Lower lobe of right lung (tissue), 2 donors: ENCODE measurements around the gene CCDC146. TPM values are rescaled to one million over a fixed set of nuclear protein-coding genes. Genes with fewer than 3 reads are reported as not detected.
"Not testable (repeated sequence)": the region's sequence is repeated elsewhere in the genome, so short reads cannot be mapped to it uniquely, and the experiment has no call there.

Experiments
- ATAC-seq, 2 donors: fragments of 200-7000 bp; cut with Tn5 transposase; one replicate each; pipeline ENCODE4 v1.9.1; 2020 to 2022; ENCODE audit warnings: mild to moderate bottlenecking in 2 of 2, moderate library complexity in 2 of 2
- DNase-seq: peaks from one replicate; pipeline ENCODE4 v3.0.0-alpha.2; 2020
- H3K27ac ChIP-seq: fragments of 200-600 bp; one replicate; pipeline ENCODE4 v1.8.0; 2022
- H3K27me3 ChIP-seq: fragments of 200-600 bp; one replicate; pipeline ENCODE4 v1.8.0; 2022; ENCODE audit warnings: low read depth
- H3K36me3 ChIP-seq: fragments of 200-600 bp; one replicate; pipeline ENCODE4 v1.8.0; 2022; ENCODE audit warnings: mild to moderate bottlenecking
- H3K4me1 ChIP-seq: fragments of 200-600 bp; one replicate; pipeline ENCODE4 v1.8.0; 2022
- H3K4me3 ChIP-seq: fragments of 200-600 bp; one replicate; pipeline ENCODE4 v1.8.0; 2022; ENCODE audit warnings: mild to moderate bottlenecking
- H3K9me3 ChIP-seq: fragments of 200-600 bp; one replicate; pipeline ENCODE4 v1.8.0; 2022
- CTCF ChIP-seq: fragments of 200-600 bp; IDR thresholded peaks from one replicate; pipeline ENCODE4 v1.8.0; 2022; ENCODE audit warnings: antibody characterized with exemption, mild to moderate bottlenecking
- intact Hi-C: fragments of 100-400 bp; cut with DNase I; formaldehyde crosslinking; loops from one replicate; pipeline ENCODE4 v1.11.0; 2022
- total RNA-seq: library from RNA; stranded (reverse); fragmentation: NEBNext Ultra II Directional; extraction: Animal tissue kit (Norgen Biotek cat#: 25700); gene quantifications from one replicate; pipeline ENCODE4 v1.2.1, GENCODE V29; 2021
- donor health status: DM: no; HTN: yes; CAD: no; lungs with severe emphysema.

The CCDC146 gene
- total RNA-seq, 1 donor from 2014 or later: 17.3 TPM

DNA sequence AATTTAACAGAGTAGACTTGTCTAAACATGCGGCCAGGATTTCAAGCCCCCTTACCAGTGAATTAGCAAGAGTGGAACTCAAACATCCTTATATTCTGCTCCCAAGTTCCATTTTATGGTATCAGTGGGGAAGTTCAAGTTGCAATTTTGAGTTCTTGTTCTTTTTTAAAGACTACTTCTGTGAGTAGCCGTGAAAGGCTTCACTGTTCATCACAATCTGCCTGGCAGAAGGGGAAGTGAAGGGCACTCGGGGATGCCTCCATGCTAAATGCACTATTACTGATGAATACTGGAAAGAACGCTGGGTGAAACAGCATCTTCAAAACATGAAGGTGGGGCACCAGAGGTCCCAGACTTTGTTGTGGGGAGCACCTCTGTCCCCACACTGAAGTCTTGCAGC lies 99.7 kb downstream of the CCDC146 start:
- no peak overlapping the region for H3K4me3 ChIP-seq
- no peak for DNase-seq
- ATAC-seq: peak in 1 of 2 donors; percentile 48
- no peaks in the 10 kb centered on the region for H3K9me3 ChIP-seq
- no peaks in the 10 kb centered on the region for H3K36me3 ChIP-seq
- H3K27ac ChIP-seq: no peak overlapping the region
- no peaks in the 10 kb centered on the region for H3K4me1 ChIP-seq
- H3K27me3 ChIP-seq: no peaks in the 10 kb centered on the region
- intact Hi-C loops: no loop called here
- TF ChIP-seq CTCF: no peak

- Histone ChIP-seq H3K36me3 (no peaks in the 10 kb centered on the region), H3K27me3 (no peaks in the 10 kb centered on the region), H3K4me1 (no peaks in the 10 kb centered on the region), H3K4me3 (no peak overlapping the region), H3K27ac (no peak overlapping the region), H3K9me3 (no peaks in the 10 kb centered on the region)
- no peak for ATAC-seq
- no peak for DNase-seq
- intact Hi-C loops: no loop called here
- TF ChIP-seq CTCF: no peak
Measured at GRCh38 chr7:77222819-77223218, 100.4 kb downstream of the CCDC146 start.

- H3K36me3 ChIP-seq: no peaks in the 10 kb centered on the region
- H3K27me3 ChIP-seq: no peaks in the 10 kb centered on the region
- intact Hi-C loops: no loop called here
- no peak overlapping the region for H3K4me3 ChIP-seq
- no peak for DNase-seq
- no peaks in the 10 kb centered on the region for H3K4me1 ChIP-seq
- no peak overlapping the region for H3K27ac ChIP-seq
- no peak for TF ChIP-seq CTCF
- ATAC-seq: no peak
- no peaks in the 10 kb centered on the region for H3K9me3 ChIP-seq
Measured at GRCh38 chr7:77223261-77223660, 100.8 kb downstream of the CCDC146 start.

- H3K27ac ChIP-seq: no peak overlapping the region
Measured at GRCh38 chr7:77226357-77226839, 104.0 kb downstream of the CCDC146 start.

DNA sequence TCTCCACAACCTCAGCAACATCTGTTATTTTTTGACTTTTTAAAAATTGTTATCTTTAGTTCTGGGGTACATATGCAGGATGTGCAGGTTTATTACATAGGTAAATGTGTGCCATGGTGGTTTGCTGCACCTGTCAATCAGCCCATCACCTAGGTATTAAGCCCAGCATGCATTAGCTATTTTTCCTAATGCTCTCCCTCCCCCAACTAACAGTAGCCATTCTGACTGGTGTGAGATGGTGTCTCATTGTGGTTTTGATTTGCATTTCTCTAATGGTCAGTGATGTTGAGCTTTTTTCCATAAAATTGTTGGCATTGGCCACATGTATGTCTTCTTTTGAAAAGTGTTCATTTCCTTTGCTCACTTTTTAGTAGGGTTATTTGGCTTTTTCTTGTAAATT lies 106.4 kb downstream of the CCDC146 start:
- H3K4me1 ChIP-seq, DNase-seq, H3K27ac ChIP-seq, H3K4me3 ChIP-seq, H3K36me3 ChIP-seq, intact Hi-C loops, H3K9me3 ChIP-seq, H3K27me3 ChIP-seq, ATAC-seq: not testable (repeated sequence)

More at GRCh38 chr7:77226357-77226839, 104.0 kb downstream of the CCDC146 start:
- Histone ChIP-seq H3K4me1 (no peaks in the 10 kb centered on the region), H3K36me3 (no peaks in the 10 kb centered on the region), H3K27me3 (no peaks in the 10 kb centered on the region), H3K4me3 (no peak overlapping the region), H3K9me3 (peaks cover 10% of the 10 kb centered on the region)
- ATAC-seq: no peak
- intact Hi-C loops: no loop called here
- TF ChIP-seq CTCF: no peak
- no peak for DNase-seq

DNA sequence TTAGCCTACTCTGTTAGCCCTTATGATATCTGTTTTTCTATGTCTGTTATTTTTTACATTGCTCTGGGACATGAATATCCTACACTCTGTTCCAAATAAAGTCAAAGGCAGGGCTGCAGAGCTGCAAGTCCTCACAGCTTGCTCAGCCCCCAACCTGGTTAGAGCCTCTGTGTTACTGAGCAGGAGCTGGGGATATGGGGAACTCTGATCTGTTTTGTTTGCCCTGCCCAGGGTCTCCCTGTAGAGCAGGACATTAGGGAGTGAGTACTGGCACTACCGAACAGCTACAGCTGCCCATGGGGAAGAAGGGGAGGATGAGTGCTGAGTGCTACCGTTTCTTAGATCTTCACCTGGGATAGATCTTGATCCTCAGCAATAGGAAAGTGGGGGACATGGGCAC lies 110.1 kb downstream of the CCDC146 start:
- Histone ChIP-seq H3K27ac (no peak overlapping the region), H3K27me3 (no peaks in the 10 kb centered on the region), H3K4me1 (peaks cover 3% of the 10 kb centered on the region), H3K4me3 (no peak overlapping the region), H3K36me3 (no peaks in the 10 kb centered on the region), H3K9me3 (peaks cover 10% of the 10 kb centered on the region)
- ATAC-seq: no peak
- no peak for DNase-seq
- intact Hi-C loops: no loop called here
- no peak for TF ChIP-seq CTCF
